Fibroblast of lung (primary cell): ENCODE results near the gene PLSCR4. TPM values are rescaled to one million over a fixed set of nuclear protein-coding genes. Genes with fewer than 3 reads are reported as not detected.
A peak's percentile ranks its signal among the peaks of the same experiment; 100 is the strongest.

ENCODE experiments used
- DNase-seq, 2 donors: peaks; one replicate each; pipeline versions ENCODE4 v3.0.0 to v3.0.0-alpha.2; 2010; ENCODE audit warnings: low read depth in 2 of 2
- H2AFZ ChIP-seq: 2 replicates; pipeline ENCODE4 v1.5.1; 2012; ENCODE audit warnings: low read length, control low read depth, inconsistent platforms
- H3K27ac ChIP-seq: 2 replicates; pipeline ENCODE4 v1.5.1; 2011; ENCODE audit warnings: low read length, control low read depth; ENCODE audit not compliant: insufficient read depth
- H3K27me3 ChIP-seq: 2 replicates; pipeline ENCODE4 v1.5.1; 2011; ENCODE audit warnings: mild to moderate bottlenecking, low read length; ENCODE audit not compliant: control insufficient read depth, insufficient read depth
- H3K36me3 ChIP-seq: 2 replicates; pipeline ENCODE4 v1.5.1; 2011; ENCODE audit warnings: low read length; ENCODE audit not compliant: control insufficient read depth, insufficient read depth
- H3K4me1 ChIP-seq: 2 replicates; pipeline ENCODE4 v1.5.1; 2011; ENCODE audit warnings: low read length; ENCODE audit not compliant: control insufficient read depth, insufficient read depth; ENCODE audit errors: extremely low read depth
- H3K4me2 ChIP-seq: 2 replicates; pipeline ENCODE4 v1.5.1; 2011; ENCODE audit warnings: low read length, control low read depth; ENCODE audit not compliant: insufficient read depth; ENCODE audit errors: extremely low read depth
- H3K4me3 ChIP-seq, 4 experiments: fragments of 200-600 bp in 1 of 4; sonication (generic) in 1 of 4; replicated peaks in 1 of 4; 2 replicates each; pipeline ENCODE4 v1.5.1; 2011 to 2016; ENCODE audit warnings: low read length in 4 of 4, low read depth in 3 of 4, mild to moderate bottlenecking in 3 of 4, control low read depth in 2 of 4, inconsistent platforms in 1 of 4, mixed read lengths in 1 of 4; ENCODE audit not compliant: insufficient read depth in 1 of 4; ENCODE audit errors: control extremely low read depth in 1 of 4
- H3K79me2 ChIP-seq: 2 replicates; pipeline ENCODE4 v1.5.1; 2012; ENCODE audit warnings: mild to moderate bottlenecking, low read length, inconsistent platforms; ENCODE audit not compliant: control insufficient read depth, insufficient read depth
- H3K9ac ChIP-seq: 2 replicates; pipeline ENCODE4 v1.5.1; 2011; ENCODE audit warnings: mild to moderate bottlenecking, low read length, control low read depth; ENCODE audit not compliant: insufficient read depth
- H3K9me3 ChIP-seq: 2 replicates; pipeline ENCODE4 v1.5.1; 2012; ENCODE audit warnings: low read depth, low read length; ENCODE audit not compliant: control insufficient read depth, insufficient read depth
- H4K20me1 ChIP-seq: 2 replicates; pipeline ENCODE4 v1.5.1; 2011; ENCODE audit warnings: low read length; ENCODE audit not compliant: control insufficient read depth, insufficient read depth; ENCODE audit errors: extremely low read depth
- CTCF ChIP-seq, 2 donors: IDR thresholded peaks in 1 of 2; conservative IDR thresholded peaks in 1 of 2; 1 replicate in 1 of 2; 2 replicates in 1 of 2; pipeline ENCODE4 v1.5.1; 2011 to 2012; ENCODE audit warnings: low read length in 2 of 2, control low read depth in 1 of 2, inconsistent platforms in 1 of 2, low read depth in 1 of 2, mild to moderate bottlenecking in 1 of 2
- EZH2 ChIP-seq: IDR thresholded peaks from 2 replicates; pipeline ENCODE4 v1.5.1; 2012; ENCODE audit warnings: low read length, control low read depth, mild to moderate bottlenecking; ENCODE audit errors: missing control alignments
- polyA plus RNA-seq, 2 donors: library from polyadenylated mRNA; depleted of rRNA in 1 of 2; stranded (reverse) in 1 of 2; unstranded in 1 of 2; fragments of >200 nt; gene quantifications; 2 replicates each; pipeline ENCODE4 v1.2.1, GENCODE V29; 2011 to 2012; ENCODE audit warnings: missing spikeins in 1 of 2
- total RNA-seq: library from RNA; depleted of rRNA; stranded (reverse); fragments of >200 nt; gene quantifications from 2 replicates; pipeline ENCODE4 v1.2.1, GENCODE V29; 2014

Gene PLSCR4
- total and polyA plus RNA-seq, 2 donors (not counting 1 experiment from before 2014, with no cell fraction given) = 36.7 to 57.6 TPM

- no peak for TF ChIP-seq EZH2
- no peak for TF ChIP-seq CTCF (conservative IDR thresholded peaks at IDR 0.05 in 1 of 2, IDR thresholded peaks at IDR 0.05 in 1 of 2; ENCODE audit: low read depth in 1 of 2, low read length in 2 of 2)
- peaks cover 3% of the 10 kb centered on the region for H3K4me1 ChIP-seq
- peak overlapping the region; percentile 61 for H3K4me2 ChIP-seq
- DNase-seq = peak in 1 of 2 donors; percentile 53
- no peaks in the 10 kb centered on the region for H4K20me1 ChIP-seq
- H3K79me2 ChIP-seq = peaks cover 10% of the 10 kb centered on the region
- no peaks in the 10 kb centered on the region for H3K36me3 ChIP-seq
- H3K4me3 ChIP-seq = peak overlapping the region in 3 of 4 experiments; percentile 45 to 83 (median 55)
- no peak overlapping the region for H3K9ac ChIP-seq
- no peaks in the 10 kb centered on the region for H3K9me3 ChIP-seq
- no peaks in the 10 kb centered on the region for H3K27me3 ChIP-seq
- no peak overlapping the region for H3K27ac ChIP-seq
- H2AFZ ChIP-seq = no peak overlapping the region
Observed at GRCh38 chr3:146247911-146248310, 3.0 kb downstream of the PLSCR4 start.

GRCh38 chr3:146246526-146246925, 4.4 kb downstream of the PLSCR4 start:
- no peak for DNase-seq
- Histone ChIP-seq H3K4me3 (no peak overlapping the region), H3K4me2 (no peak overlapping the region), H3K4me1 (no peaks in the 10 kb centered on the region), H3K27me3 (no peaks in the 10 kb centered on the region), H3K9me3 (no peaks in the 10 kb centered on the region), H2AFZ (no peak overlapping the region), H3K9ac (no peak overlapping the region), H3K36me3 (no peaks in the 10 kb centered on the region), H3K79me2 (peaks cover 10% of the 10 kb centered on the region), H3K27ac (no peak overlapping the region), H4K20me1 (no peaks in the 10 kb centered on the region)
- TF ChIP-seq EZH2 = no peak
- TF ChIP-seq CTCF (conservative IDR thresholded peaks at IDR 0.05 in 1 of 2, IDR thresholded peaks at IDR 0.05 in 1 of 2; ENCODE audit: low read depth in 1 of 2, low read length in 2 of 2) = no peak

GRCh38 chr3:146243559-146243958, 7.3 kb downstream of the PLSCR4 start:
- Histone ChIP-seq H3K79me2 (peaks cover 5% of the 10 kb centered on the region), H3K9me3 (no peaks in the 10 kb centered on the region), H3K4me1 (no peaks in the 10 kb centered on the region), H2AFZ (no peak overlapping the region), H3K27me3 (no peaks in the 10 kb centered on the region), H3K36me3 (no peaks in the 10 kb centered on the region), H3K27ac (no peak overlapping the region), H3K4me3 (no peak overlapping the region), H4K20me1 (no peaks in the 10 kb centered on the region), H3K9ac (no peak overlapping the region), H3K4me2 (no peak overlapping the region)
- TF ChIP-seq CTCF (conservative IDR thresholded peaks at IDR 0.05 in 1 of 2, IDR thresholded peaks at IDR 0.05 in 1 of 2; ENCODE audit: low read depth in 1 of 2, low read length in 2 of 2) (no peak), EZH2 (no peak)
- DNase-seq = no peak
